GM19025 (cell line): ENCODE results near the gene POLK.
"Not testable (repeated sequence)": the region's sequence is repeated elsewhere in the genome, so short reads cannot be mapped to it uniquely, and the experiment has no call there.

Experiments
- ATAC-seq: cut with Tn5 transposase; IDR thresholded peaks from one replicate; pipeline ENCODE4 v1.9.1; 2021; ENCODE audit warnings: mild to moderate bottlenecking, low read depth, moderate library complexity; ENCODE audit not compliant: unreplicated experiment

POLK gene

GRCh38 chr5:75509956-75510355, 1.7 kb upstream of the POLK start:
- no peak for ATAC-seq

- no peak for ATAC-seq
Observed at GRCh38 chr5:75510417-75510835, 1.3 kb upstream of the POLK start.

GRCh38 chr5:75510836-75511434, 756 bp upstream of the POLK start:
- peak; percentile 29 for ATAC-seq

GRCh38 chr5:75512383-75513074, 838 bp downstream of the POLK start:
- no peak for ATAC-seq

GRCh38 chr5:75513841-75514240, 2.1 kb downstream of the POLK start:
- no peak for ATAC-seq

- no peak for ATAC-seq
Observed at GRCh38 chr5:75514323-75514722, 2.6 kb downstream of the POLK start.

GRCh38 chr5:75519761-75520160, 8.1 kb downstream of the POLK start:
- ATAC-seq: no peak

GRCh38 chr5:75521195-75521594, 9.5 kb downstream of the POLK start:
- ATAC-seq: no peak

- no peak for ATAC-seq
Observed at GRCh38 chr5:75522025-75522424, 10.3 kb downstream of the POLK start.

- ATAC-seq: no peak
Observed at GRCh38 chr5:75522542-75522941, 10.9 kb downstream of the POLK start.

- no peak for ATAC-seq
Observed at GRCh38 chr5:75523275-75523674, 11.6 kb downstream of the POLK start.

GRCh38 chr5:75524071-75524470, 12.4 kb downstream of the POLK start:
- peak; percentile 83 for ATAC-seq

GRCh38 chr5:75524591-75524990, 12.9 kb downstream of the POLK start:
- no peak for ATAC-seq

GRCh38 chr5:75525344-75525743, 13.7 kb downstream of the POLK start:
- no peak for ATAC-seq

GRCh38 chr5:75526070-75526469, 14.4 kb downstream of the POLK start:
- ATAC-seq: no peak

GRCh38 chr5:75529185-75529584, 17.5 kb downstream of the POLK start:
- no peak for ATAC-seq

- ATAC-seq: no peak
Observed at GRCh38 chr5:75532190-75532589, 20.5 kb downstream of the POLK start.

- ATAC-seq: not testable (repeated sequence)
Observed at GRCh38 chr5:75533716-75534115, 22.0 kb downstream of the POLK start.

- ATAC-seq: no peak
Observed at GRCh38 chr5:75534734-75535133, 23.0 kb downstream of the POLK start.

- no peak for ATAC-seq
Observed at GRCh38 chr5:75536147-75536546, 24.5 kb downstream of the POLK start.

GRCh38 chr5:75536694-75537360, 25.1 kb downstream of the POLK start:
- ATAC-seq: no peak

GRCh38 chr5:75538211-75538610, 26.5 kb downstream of the POLK start:
- ATAC-seq: no peak
